GM06990 (cell line): Measurements from ENCODE around the gene RIMBP2.

Experiments used
- DNase-seq: peaks from one replicate; pipeline ENCODE4 v3.0.0-alpha.2; 2011; ENCODE audit not compliant: insufficient read length; ENCODE audit errors: extremely low read depth
- H3K27me3 ChIP-seq: replicated peaks from 2 replicates; pipeline ENCODE4 v1.6.0; 2011; ENCODE audit warnings: low read length; ENCODE audit not compliant: control insufficient read depth, insufficient read depth
- H3K36me3 ChIP-seq: 2 replicates; pipeline ENCODE4 v1.5.1; 2011; ENCODE audit warnings: low read length; ENCODE audit not compliant: control insufficient read depth, insufficient read depth
- H3K4me3 ChIP-seq: replicated peaks from 2 replicates; pipeline ENCODE4 v1.5.1; 2011; ENCODE audit warnings: low read depth, mild to moderate bottlenecking, control low read depth, low read length
- TF ChIP-seq, protein P1 (sequence below): IDR thresholded peaks from 2 replicates; pipeline ENCODE4 v1.5.1; 2011; ENCODE audit warnings: low read length, control low read depth, mild to moderate bottlenecking, inconsistent platforms; ENCODE audit not compliant: insufficient read depth, poor library complexity, severe bottlenecking

Gene RIMBP2

DNA sequence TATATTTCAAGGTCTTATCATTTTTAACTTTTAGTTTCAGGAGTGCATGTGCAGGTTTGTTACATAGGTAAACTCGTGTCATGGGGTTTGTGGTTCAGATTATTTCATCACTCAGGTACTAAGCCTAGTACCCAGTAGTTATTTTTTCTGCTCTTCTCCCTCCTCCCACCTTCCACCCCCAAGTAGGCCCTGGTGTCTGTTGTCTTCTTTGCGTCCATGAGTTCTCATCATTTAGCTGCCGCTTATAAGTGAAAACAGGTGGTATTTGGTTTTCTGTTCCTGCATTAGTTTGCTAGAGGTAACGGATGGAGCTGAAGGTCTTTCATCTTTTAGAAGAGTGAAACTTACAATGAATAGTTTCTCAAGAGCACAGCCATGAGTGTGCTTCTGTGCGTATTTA lies 354.0 kb downstream of the RIMBP2 start:
- DNase-seq, result no peak
- Histone ChIP-seq H3K4me3 (no peak overlapping the region), H3K27me3 (no peaks in the 10 kb centered on the region), H3K36me3 (no peaks in the 10 kb centered on the region)
- TF ChIP-seq, protein P1, sequence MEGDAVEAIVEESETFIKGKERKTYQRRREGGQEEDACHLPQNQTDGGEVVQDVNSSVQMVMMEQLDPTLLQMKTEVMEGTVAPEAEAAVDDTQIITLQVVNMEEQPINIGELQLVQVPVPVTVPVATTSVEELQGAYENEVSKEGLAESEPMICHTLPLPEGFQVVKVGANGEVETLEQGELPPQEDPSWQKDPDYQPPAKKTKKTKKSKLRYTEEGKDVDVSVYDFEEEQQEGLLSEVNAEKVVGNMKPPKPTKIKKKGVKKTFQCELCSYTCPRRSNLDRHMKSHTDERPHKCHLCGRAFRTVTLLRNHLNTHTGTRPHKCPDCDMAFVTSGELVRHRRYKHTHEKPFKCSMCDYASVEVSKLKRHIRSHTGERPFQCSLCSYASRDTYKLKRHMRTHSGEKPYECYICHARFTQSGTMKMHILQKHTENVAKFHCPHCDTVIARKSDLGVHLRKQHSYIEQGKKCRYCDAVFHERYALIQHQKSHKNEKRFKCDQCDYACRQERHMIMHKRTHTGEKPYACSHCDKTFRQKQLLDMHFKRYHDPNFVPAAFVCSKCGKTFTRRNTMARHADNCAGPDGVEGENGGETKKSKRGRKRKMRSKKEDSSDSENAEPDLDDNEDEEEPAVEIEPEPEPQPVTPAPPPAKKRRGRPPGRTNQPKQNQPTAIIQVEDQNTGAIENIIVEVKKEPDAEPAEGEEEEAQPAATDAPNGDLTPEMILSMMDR, result no peak

DNA sequence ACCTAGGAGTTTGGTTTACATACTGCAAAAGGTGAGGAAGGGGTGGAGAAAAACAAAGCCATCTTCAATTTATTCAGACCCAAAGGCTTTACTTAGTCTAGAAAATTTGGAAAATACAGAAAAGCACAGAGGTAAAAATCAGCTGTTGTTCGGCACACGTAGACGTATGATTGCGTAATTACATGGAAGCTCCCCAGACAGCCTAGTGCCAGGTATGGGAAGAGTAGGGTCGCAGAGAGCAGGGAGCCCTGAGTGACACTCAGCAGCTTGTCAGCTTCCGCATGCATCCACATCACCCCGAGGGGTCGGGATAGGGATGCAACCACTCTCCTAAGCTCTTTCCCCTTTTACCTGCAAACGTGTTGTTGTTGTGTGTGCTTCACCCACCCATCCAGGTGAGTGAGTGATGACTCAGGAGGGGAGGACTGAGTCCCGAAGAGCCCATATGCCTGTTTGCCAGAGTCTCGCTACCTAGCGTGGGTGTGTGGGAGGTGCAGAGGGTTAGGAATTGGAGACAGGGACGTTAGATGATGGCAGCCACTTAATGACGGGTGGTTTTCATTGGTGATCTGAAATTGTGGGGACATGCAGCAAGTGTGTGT lies 358.3 kb downstream of the RIMBP2 start:
- TF ChIP-seq, protein P1, result no peak
- Histone ChIP-seq H3K27me3 (no peaks in the 10 kb centered on the region), H3K36me3 (no peaks in the 10 kb centered on the region), H3K4me3 (no peak overlapping the region)
- DNase-seq, result no peak

DNA sequence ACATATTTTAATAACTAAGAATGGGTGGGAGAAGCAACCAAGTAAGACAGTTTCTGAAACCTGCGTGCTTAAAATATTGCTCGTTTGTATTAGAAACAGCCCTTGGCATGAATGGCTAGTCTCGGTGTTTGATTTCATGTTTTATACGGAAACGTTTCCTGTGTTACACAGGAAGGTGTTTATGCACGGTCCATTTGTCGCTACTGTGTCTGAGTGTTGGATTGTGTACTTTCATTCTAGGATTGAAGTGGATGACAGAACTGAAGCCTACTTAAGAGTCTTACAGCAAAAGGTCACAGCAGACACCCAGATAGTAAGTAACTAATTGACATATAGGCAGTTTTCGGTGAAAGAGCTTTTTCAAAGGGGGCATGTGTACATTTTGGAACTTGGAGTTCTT lies 358.9 kb downstream of the RIMBP2 start:
- no peak for DNase-seq
- Histone ChIP-seq H3K36me3 (no peaks in the 10 kb centered on the region), H3K27me3 (no peaks in the 10 kb centered on the region), H3K4me3 (no peak overlapping the region)
- TF ChIP-seq, protein P1, result no peak

DNA sequence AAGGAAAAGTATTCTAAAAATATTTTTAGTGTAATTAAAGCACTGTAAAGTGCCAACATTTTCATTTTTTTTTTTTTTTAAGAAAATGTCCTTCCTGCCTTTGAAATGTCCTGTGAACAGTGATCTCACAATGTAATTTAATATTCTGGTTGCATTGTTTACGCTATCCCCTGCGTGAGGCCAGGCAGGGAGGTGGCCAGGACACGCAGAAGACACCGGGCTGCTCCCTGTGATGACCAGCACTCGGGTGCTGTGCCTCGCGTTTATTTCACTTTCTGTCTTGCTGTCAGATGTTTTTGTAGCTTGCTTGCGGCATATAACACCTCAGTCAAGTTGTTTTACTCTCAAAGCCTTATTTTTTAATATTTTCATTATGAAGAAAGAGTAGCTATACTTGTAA lies 359.9 kb downstream of the RIMBP2 start:
- Histone ChIP-seq H3K36me3 (no peaks in the 10 kb centered on the region), H3K27me3 (no peaks in the 10 kb centered on the region), H3K4me3 (no peak overlapping the region)
- TF ChIP-seq, protein P1, result no peak
- no peak for DNase-seq

DNA sequence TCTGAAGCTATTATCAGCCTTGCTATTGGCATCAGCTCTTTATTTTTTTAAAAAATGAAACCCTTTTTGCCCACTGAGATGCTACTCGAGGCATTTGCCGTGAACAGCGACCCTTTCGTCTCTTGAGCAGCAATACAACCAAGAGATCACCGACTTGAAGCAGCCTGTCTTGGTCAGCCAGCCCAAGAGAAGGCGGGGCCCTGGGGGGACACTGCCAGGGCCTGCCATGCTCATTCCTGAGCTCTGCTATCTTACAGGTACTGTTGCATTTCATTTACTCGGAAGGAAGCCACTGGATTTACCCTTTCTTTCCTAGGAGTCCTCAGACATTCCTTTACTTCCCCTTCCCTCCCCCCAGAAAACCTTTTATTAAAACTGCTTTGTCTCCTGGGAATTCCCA lies 361.7 kb downstream of the RIMBP2 start:
- no peak overlapping the region for H3K4me3 ChIP-seq
- TF ChIP-seq, protein P1, result no peak
- no peaks in the 10 kb centered on the region for H3K27me3 ChIP-seq
- no peak for DNase-seq
- H3K36me3 ChIP-seq, result no peaks in the 10 kb centered on the region

DNA sequence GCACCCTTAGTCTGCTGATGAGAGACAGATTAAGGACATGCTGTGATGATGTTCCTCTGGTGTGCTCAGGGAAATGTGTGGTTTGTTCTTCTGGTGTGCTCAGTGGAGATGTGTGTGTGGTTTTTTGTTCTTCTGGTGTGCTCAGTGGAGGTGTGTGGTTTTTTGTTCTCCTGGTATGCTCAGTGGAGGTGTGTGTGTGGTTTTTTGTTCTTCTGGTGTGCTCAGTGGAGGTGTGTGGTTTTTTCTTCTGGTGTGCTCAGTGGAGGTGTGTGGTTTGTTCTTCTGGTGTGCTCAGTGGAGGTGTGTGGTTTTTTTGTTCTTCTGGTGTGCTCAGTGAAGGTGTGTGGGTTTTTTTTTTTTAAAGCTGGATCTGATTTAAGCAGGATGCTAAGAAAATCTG lies 363.0 kb downstream of the RIMBP2 start:
- Histone ChIP-seq H3K27me3 (no peaks in the 10 kb centered on the region), H3K36me3 (no peaks in the 10 kb centered on the region), H3K4me3 (no peak overlapping the region)
- TF ChIP-seq, protein P1, result no peak
- DNase-seq, result no peak
